Activated CD4-positive, alpha-beta T cell treated with anti-CD3 and anti-CD28 coated beads, Interleukin-2, amount 50 U/mL, for 1 hour (primary cell): ENCODE measurements around the gene SH3YL1.

Source experiments
- DNase-seq: peaks from one replicate; pipeline ENCODE4 v3.0.0-alpha.2; 2020

SH3YL1 gene

DNA sequence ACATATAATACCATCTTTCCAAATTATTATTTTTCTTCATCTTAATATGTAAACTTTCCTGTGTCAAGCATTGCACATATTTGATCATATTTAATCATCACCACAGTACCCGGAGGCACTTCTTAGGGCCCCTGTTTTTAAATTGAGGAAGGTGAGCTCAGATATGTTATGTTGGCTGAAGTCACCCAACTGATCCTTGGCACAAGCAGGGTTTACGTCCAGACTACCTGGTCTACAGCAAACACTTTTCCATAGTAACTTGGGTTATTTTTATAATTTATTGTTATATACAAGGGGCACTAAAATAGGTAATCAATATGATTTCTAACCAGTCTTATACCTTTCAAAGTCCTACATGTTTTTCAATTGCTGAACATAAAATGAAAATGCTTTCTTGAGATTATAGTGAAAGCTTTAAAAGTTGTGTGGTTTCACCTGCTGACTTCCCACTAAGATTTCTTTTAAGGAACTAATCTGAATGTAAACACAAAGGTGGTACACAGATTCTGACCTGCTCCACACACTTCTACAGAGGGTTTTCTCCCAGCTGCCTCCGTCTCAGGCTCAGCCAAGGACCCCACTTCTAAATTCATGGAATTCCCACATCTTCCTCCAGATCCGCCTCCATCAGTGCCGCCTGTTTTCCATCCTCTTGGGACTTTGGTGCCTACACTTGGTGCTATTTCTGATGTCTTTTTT is 52.2 kb downstream of the SH3YL1 start:
- DNase-seq = no peak

- DNase-seq = no peak
Measured at GRCh38 chr2:210660-211059, 53.2 kb downstream of the SH3YL1 start.

- DNase-seq = no peak
Measured at GRCh38 chr2:209470-209869, 54.4 kb downstream of the SH3YL1 start.

GRCh38 chr2:208335-208734 is 55.5 kb downstream of the SH3YL1 start:
- no peak for DNase-seq

GRCh38 chr2:203984-204383 is 59.8 kb downstream of the SH3YL1 start:
- no peak for DNase-seq

- DNase-seq = no peak
Measured at GRCh38 chr2:203401-203800, 60.4 kb downstream of the SH3YL1 start.

DNA sequence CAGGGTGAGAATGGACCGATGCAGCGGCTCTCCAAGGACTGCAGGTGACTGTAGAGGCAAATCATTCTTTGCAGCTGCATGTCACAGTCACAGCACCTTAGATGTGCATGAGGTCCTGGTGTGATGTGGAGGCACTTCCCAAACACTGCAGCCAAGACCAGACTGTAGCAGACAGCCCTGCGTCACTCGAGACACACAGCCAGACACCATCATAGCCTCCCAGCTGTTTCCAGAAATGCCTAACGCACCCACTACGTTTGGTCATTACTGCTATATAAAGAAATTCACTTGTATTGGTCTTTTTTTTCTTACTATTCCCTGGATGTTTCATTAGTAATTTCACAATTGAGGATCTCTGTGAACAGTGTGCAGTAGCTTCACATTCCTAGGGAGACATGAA is 60.9 kb downstream of the SH3YL1 start:
- no peak for DNase-seq

GRCh38 chr2:201648-202433 is 62.0 kb downstream of the SH3YL1 start:
- DNase-seq = no peak

- no peak for DNase-seq
Measured at GRCh38 chr2:199041-199966, 64.5 kb downstream of the SH3YL1 start.

DNA sequence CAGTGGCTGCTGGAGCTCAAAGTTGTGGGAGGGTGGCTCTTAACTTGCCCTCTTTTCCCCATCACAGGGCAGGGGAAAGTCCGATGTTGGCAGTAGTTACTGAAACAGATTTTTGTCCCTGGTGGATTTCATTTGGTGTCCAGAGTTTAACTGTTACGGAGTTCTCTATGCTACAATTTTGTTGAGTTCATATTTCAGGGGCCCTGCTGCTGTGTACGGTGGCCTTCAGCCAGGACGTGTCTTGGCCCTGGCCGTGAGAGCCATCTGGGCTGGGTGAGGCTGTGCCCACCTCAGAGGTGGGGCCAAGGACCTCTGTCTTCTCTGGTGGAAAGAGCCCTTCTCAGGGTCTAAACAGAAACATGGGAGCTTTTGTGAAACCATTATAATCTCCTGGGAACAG is 67.4 kb downstream of the SH3YL1 start:
- no peak for DNase-seq

DNA sequence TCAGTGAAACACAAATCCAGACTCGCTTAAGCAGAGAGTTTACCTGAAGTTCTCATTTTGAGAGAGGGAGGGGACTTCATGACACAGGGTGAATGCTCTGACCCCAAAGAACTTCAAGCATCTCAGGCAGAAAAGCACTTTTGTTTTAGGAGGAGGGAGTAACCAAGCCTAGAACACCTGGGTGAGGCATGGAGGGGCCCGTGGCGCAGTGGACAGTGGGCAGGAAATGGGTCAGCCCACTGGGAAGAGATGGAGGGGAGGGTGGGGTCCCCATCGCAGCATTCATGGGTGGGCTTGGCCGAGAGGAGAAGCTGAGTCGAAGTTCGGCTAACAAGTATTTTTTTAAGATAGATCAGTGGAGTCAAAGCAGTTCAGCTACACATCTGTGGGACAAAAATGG is 67.9 kb downstream of the SH3YL1 start:
- DNase-seq = no peak

DNA sequence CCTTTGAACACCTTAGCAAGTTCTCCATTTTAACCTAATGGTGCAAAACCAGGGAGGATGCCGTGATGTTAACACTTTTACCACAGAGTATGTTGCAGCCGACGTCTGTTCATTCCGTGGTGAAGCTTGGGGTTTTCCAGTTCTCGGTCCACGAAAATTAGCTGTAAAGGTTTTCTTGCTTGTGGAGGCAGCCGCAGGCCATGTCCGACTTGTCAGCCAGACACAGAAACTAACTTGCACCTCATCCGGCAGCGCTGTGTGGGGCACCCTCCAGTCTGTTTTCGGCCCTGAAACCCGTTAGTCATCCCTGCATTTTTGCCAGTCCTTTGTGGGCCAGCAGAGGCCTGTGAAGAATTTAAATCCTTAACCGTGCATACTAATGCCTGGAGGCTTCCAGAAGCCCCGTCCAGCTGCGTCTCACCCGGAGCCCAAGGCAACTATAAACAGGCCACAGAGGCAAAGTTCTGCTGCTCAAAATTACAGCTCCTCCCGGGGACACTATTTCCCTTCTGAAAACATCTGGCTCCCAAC is 70.6 kb downstream of the SH3YL1 start:
- no peak for DNase-seq

- no peak for DNase-seq
Measured at GRCh38 chr2:191311-192190, 72.3 kb downstream of the SH3YL1 start.

- no peak for DNase-seq
Measured at GRCh38 chr2:187825-188224, 76.0 kb downstream of the SH3YL1 start.

- DNase-seq = no peak
Measured at GRCh38 chr2:185221-185620, 78.6 kb downstream of the SH3YL1 start.

- DNase-seq = no peak
Measured at GRCh38 chr2:184695-185094, 79.1 kb downstream of the SH3YL1 start.

DNA sequence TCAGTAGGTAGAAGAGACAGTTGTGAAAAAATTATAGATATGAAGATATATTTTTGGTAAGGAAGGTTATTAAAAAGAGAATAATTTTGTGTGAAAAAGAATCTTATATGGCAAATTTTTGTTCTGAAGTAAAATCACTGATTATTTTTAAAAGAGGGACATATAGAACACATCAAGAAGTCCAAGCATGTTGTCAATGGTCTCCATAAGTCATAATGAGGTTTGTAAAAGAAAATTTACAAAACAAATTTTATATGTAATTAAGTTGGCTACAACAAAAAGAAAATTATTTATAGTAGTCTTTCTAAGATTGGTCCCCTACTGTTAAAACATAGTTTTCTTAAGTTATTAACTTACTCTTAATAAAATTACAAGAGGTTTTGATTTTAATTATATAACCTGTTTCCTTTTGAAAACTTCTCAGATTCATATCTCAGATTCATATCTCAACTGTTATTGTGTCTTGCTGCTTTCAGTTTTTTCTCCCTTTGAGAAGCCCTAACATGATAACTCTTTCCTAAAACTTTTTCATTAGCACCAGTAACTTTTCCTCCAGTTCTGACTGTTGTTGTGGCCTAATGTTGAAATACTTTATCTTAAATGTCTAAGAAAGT is 81.2 kb downstream of the SH3YL1 start:
- DNase-seq = no peak

DNA sequence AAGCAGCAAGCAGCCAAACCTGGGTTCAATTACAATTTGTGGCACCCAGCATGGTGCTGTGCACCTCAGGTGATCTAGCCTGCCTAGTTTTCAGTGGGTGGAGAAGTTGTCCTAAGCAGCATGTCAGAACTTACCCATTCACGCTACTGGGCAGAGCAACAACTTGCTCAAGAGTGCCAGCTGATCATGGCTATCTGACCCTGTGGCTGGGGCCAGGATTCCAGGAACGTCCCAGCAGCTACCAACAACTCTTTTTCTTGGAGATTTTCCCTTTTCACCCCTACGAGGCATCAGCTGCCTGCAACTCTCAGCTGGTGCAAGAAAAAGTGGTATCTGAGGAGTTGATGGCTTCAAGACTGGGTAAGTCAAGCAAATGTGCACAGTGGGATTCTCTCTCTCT is 83.5 kb downstream of the SH3YL1 start:
- DNase-seq = no peak

- no peak for DNase-seq
Measured at GRCh38 chr2:179886-180285, 83.9 kb downstream of the SH3YL1 start.

DNA sequence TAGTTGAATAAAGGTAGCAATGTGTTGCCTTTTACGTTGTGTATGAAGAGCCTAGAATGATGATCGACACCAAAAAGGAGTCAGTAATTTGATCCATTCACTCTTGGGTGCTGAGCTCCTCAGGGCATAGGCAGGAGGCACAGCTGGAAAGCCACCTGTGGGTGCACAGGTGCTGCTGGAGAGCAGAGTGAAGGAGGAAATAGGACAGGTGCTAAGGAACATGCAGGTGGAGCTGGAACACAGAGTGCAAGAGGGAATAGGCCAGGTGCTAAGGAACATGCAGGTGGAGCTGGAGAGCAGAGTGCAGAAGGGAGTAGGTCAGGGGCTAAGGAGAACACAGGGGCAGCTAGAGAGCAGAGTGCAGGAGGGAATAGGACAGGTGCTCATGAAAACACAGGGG is 86.1 kb downstream of the SH3YL1 start:
- no peak for DNase-seq

- no peak for DNase-seq
Measured at GRCh38 chr2:176917-177316, 86.9 kb downstream of the SH3YL1 start.
